H9 (cell line): ENCODE measurements around the gene UBE2D3. TPM values are rescaled to one million over a fixed set of nuclear protein-coding genes. Genes with fewer than 3 reads are reported as not detected.
A peak's percentile ranks its signal among the peaks of the same experiment; 100 is the strongest.

Experiments used
- DNase-seq: peaks from one replicate; pipeline ENCODE4 v3.0.0-alpha.2; 2017
- H2AFZ ChIP-seq: one replicate; pipeline ENCODE4 v1.6.1; 2013; ENCODE audit warnings: mild to moderate bottlenecking, low read length, control low read depth, moderate library complexity
- H2AK5ac ChIP-seq: 2 replicates; pipeline ENCODE4 v1.6.1; 2013; ENCODE audit warnings: low read length, control low read depth, mixed read lengths; ENCODE audit not compliant: insufficient read length
- H2BK120ac ChIP-seq: one replicate; pipeline ENCODE4 v1.6.1; 2013; ENCODE audit warnings: low read depth, mild to moderate bottlenecking, low read length, control low read depth, inconsistent platforms; ENCODE audit not compliant: poor library complexity, severe bottlenecking
- H2BK12ac ChIP-seq: 2 replicates; pipeline ENCODE4 v1.6.1; 2013; ENCODE audit warnings: low read length, control low read depth, mixed read lengths, low read depth; ENCODE audit not compliant: insufficient read length
- H2BK15ac ChIP-seq: 2 replicates; pipeline ENCODE4 v1.6.1; 2013; ENCODE audit warnings: low read depth, low read length, control low read depth
- H2BK20ac ChIP-seq: one replicate; pipeline ENCODE4 v1.6.1; 2013; ENCODE audit warnings: low read depth, mild to moderate bottlenecking, low read length, control low read depth, inconsistent platforms; ENCODE audit not compliant: poor library complexity, severe bottlenecking
- H2BK5ac ChIP-seq: 2 replicates; pipeline ENCODE4 v1.6.1; 2013; ENCODE audit warnings: low read length, control low read depth, mixed read lengths; ENCODE audit not compliant: insufficient read length
- H3K14ac ChIP-seq: 2 replicates; pipeline ENCODE4 v1.6.1; 2013; ENCODE audit warnings: low read length, control low read depth; ENCODE audit not compliant: insufficient read depth
- H3K18ac ChIP-seq: 2 replicates; pipeline ENCODE4 v1.6.1; 2013; ENCODE audit warnings: low read depth, mild to moderate bottlenecking, mixed read lengths, low read length, control low read depth; ENCODE audit not compliant: insufficient read length
- H3K23ac ChIP-seq: 2 replicates; pipeline ENCODE4 v1.6.1; 2013; ENCODE audit warnings: low read length, control low read depth, mixed read lengths, low read depth; ENCODE audit not compliant: insufficient read length
- H3K23me2 ChIP-seq: 2 replicates; pipeline ENCODE4 v1.6.1; 2013; ENCODE audit warnings: low read depth, mild to moderate bottlenecking, mixed read lengths, low read length, control low read depth; ENCODE audit not compliant: insufficient read length, poor library complexity, severe bottlenecking
- H3K27ac ChIP-seq: 2 replicates; pipeline ENCODE4 v1.5.1; 2013; ENCODE audit warnings: low read length, control low read depth, mixed read lengths, low read depth; ENCODE audit not compliant: insufficient read length
- H3K27me3 ChIP-seq: 2 replicates; pipeline ENCODE4 v1.6.1; 2013; ENCODE audit warnings: low read length, control low read depth, inconsistent platforms; ENCODE audit not compliant: insufficient read depth
- H3K4ac ChIP-seq: 2 replicates; pipeline ENCODE4 v1.6.1; 2013; ENCODE audit warnings: low read depth, mild to moderate bottlenecking, control low read depth, inconsistent platforms, low read length, moderate library complexity
- H3K4me1 ChIP-seq: 2 replicates; pipeline ENCODE4 v1.6.1; 2013; ENCODE audit warnings: low read length, control low read depth, inconsistent platforms; ENCODE audit not compliant: insufficient read depth
- H3K4me2 ChIP-seq: 2 replicates; pipeline ENCODE4 v1.6.1; 2013; ENCODE audit warnings: low read length, control low read depth, mixed read lengths; ENCODE audit not compliant: insufficient read length, insufficient read depth
- H3K56ac ChIP-seq: 2 replicates; pipeline ENCODE4 v1.6.1; 2013; ENCODE audit warnings: low read depth, mild to moderate bottlenecking, mixed read lengths, low read length, control low read depth; ENCODE audit not compliant: insufficient read length
- H3K79me1 ChIP-seq: 2 replicates; pipeline ENCODE4 v1.6.1; 2013; ENCODE audit warnings: low read depth, mild to moderate bottlenecking, moderate library complexity, low read length, control low read depth, inconsistent platforms; ENCODE audit not compliant: insufficient read depth, poor library complexity, severe bottlenecking
- H3K79me2 ChIP-seq: 2 replicates; pipeline ENCODE4 v1.6.1; 2013; ENCODE audit warnings: low read length, control low read depth, inconsistent platforms; ENCODE audit not compliant: insufficient read depth
- H3K9ac ChIP-seq: 2 replicates; pipeline ENCODE4 v1.6.1; 2013; ENCODE audit warnings: low read length, control low read depth, mixed read lengths; ENCODE audit not compliant: insufficient read length; ENCODE audit errors: extremely low read depth
- H3K9me3 ChIP-seq: one replicate; pipeline ENCODE4 v1.6.1; 2013; ENCODE audit warnings: low read depth, low read length, inconsistent platforms; ENCODE audit not compliant: control insufficient read depth
- H3T11ph ChIP-seq: one replicate; pipeline ENCODE4 v1.6.1; 2013; ENCODE audit warnings: mild to moderate bottlenecking, low read length, control low read depth, inconsistent platforms
- H4K20me1 ChIP-seq: one replicate; pipeline ENCODE4 v1.6.1; 2013; ENCODE audit not compliant: control insufficient read depth, insufficient read length, insufficient read depth
- H4K5ac ChIP-seq: 2 replicates; pipeline ENCODE4 v1.6.1; 2013; ENCODE audit warnings: low read depth, mild to moderate bottlenecking, mixed read lengths, low read length, control low read depth; ENCODE audit not compliant: insufficient read length
- H4K8ac ChIP-seq: replicated peaks from 2 replicates; pipeline ENCODE4 v1.6.1; 2013; ENCODE audit warnings: low read length, control low read depth, mixed read lengths, low read depth; ENCODE audit not compliant: insufficient read length
- H4K91ac ChIP-seq: 2 replicates; pipeline ENCODE4 v1.6.1; 2013; ENCODE audit warnings: low read depth, mild to moderate bottlenecking, moderate library complexity, mixed read lengths, low read length, control low read depth; ENCODE audit not compliant: insufficient read length
- H3K27ac Mint-ChIP-seq, 3 experiments: 2 replicates in 2 of 3; 3 replicates in 1 of 3; pipeline ENCODE4 v1.8.0; 2020 to 2021; ENCODE audit warnings: mixed read lengths in 3 of 3, mild to moderate bottlenecking in 1 of 3, moderate library complexity in 1 of 3
- H3K27me3 Mint-ChIP-seq: 2 replicates; pipeline ENCODE4 v1.8.0; 2021; ENCODE audit warnings: low read depth, mild to moderate bottlenecking, moderate library complexity, mixed read lengths
- H3K36me3 Mint-ChIP-seq, 3 experiments: 2 replicates in 2 of 3; 3 replicates in 1 of 3; pipeline ENCODE4 v1.8.0; 2020 to 2021; ENCODE audit warnings: low read depth in 3 of 3, mixed read lengths in 3 of 3; ENCODE audit not compliant: insufficient read depth in 1 of 3
- H3K4me1 Mint-ChIP-seq, 2 experiments: 2 replicates each; pipeline ENCODE4 v1.8.0; 2020; ENCODE audit warnings: mixed read lengths in 2 of 2
- H3K4me3 Mint-ChIP-seq, 2 experiments: 2 replicates in 1 of 2; 3 replicates in 1 of 2; pipeline ENCODE4 v1.8.0; 2020 to 2021; ENCODE audit warnings: mild to moderate bottlenecking in 2 of 2, mixed read lengths in 2 of 2, moderate library complexity in 1 of 2
- H3K9me3 Mint-ChIP-seq, 2 experiments: 2 replicates in 1 of 2; 3 replicates in 1 of 2; pipeline ENCODE4 v1.8.0; 2020; ENCODE audit warnings: mild to moderate bottlenecking in 2 of 2, mixed read lengths in 2 of 2, moderate library complexity in 1 of 2
- CTCF ChIP-seq: fragments of 200-600 bp; sonication (generic); conservative IDR thresholded peaks from 3 replicates; pipeline ENCODE4 v1.8.0; 2021; ENCODE audit warnings: antibody characterized with exemption, mild to moderate bottlenecking
- WGBS: extraction: QIAGEN DNeasy Blood & Tissue Kit; methylation state at CpG from one replicate; pipeline ENCODE4 v1.1.7; 2013; ENCODE audit warnings: missing lambda C conversion rate, low lambda C conversion rate, mixed read lengths; ENCODE audit not compliant: insufficient read length; ENCODE audit errors: extremely low coverage; 5-methylcytosine and 5-hydroxymethylcytosine counted together
- long read RNA-seq: library from polyadenylated mRNA; unstranded; transcript quantifications from one replicate; pipeline ENCODE4 v2.0.0, GENCODE V29; 2020
- total RNA-seq: library from RNA; stranded (reverse); gene quantifications from 2 replicates; pipeline ENCODE4 v1.2.1, GENCODE V29; 2021

UBE2D3 gene
- 377 and 378 TPM in 2 replicates for total RNA-seq
- long read RNA-seq, full-length matches to known transcripts: 1,873 of 2,185 reads
- long read RNA-seq, partial matches to known transcripts: 186 of 2,185 reads
- long read RNA-seq, other reads (novel, unspliced or antisense): 126 of 2,185 reads

GRCh38 chr4:102826890-102827673 is at the start of gene UBE2D3:
UBE2D3 (minus strand) TSS chr4:102827551; CDS start chr4:102826508, 1,043 bp downstream.
- no CpG with 5 or more reads among the region's 73 CpGs for WGBS
- H3K23ac ChIP-seq: no peak within 1 kb of the TSS
- H3K4me1 ChIP-seq: no peaks in the 10 kb centered on the region; the same call in 1 of the 2 replicates
- peak within 1 kb of the TSS; percentile 91; the same call in 1 of the 2 replicates for H3K4ac ChIP-seq
- no peaks in the 10 kb centered on the region; a peak in 1 of 5 replicates for H3K9me3 Mint-ChIP-seq
- peak within 1 kb of the TSS; percentile 43 for H2BK5ac ChIP-seq
- peak; percentile 91 for DNase-seq
- TF ChIP-seq CTCF: no peak; the same call in 1 of the 3 replicates
- H2BK20ac ChIP-seq: no peak within 1 kb of the TSS
- H3K9me3 ChIP-seq: no peaks in the 10 kb centered on the region
- H3K18ac ChIP-seq: peak within 1 kb of the TSS; percentile 92
- H3K27me3 Mint-ChIP-seq: no peaks in the 10 kb centered on the region
- peak within 1 kb of the TSS; percentile 89 for H3K27ac ChIP-seq
- no peaks in the 10 kb centered on the region for H3K27me3 ChIP-seq
- H4K8ac ChIP-seq: peak within 1 kb of the TSS; percentile 8
- no peak within 1 kb of the TSS; a peak in 2 of 7 replicates for H3K27ac Mint-ChIP-seq
- peaks cover 43% of the 10 kb centered on the region; the same call in 1 of the 2 replicates for H3K79me2 ChIP-seq
- no peaks in the 10 kb centered on the region for H3K23me2 ChIP-seq
- H4K91ac ChIP-seq: peak within 1 kb of the TSS; percentile 97
- H2AFZ ChIP-seq: no peak within 1 kb of the TSS
- H3K14ac ChIP-seq: peak within 1 kb of the TSS; percentile 99
- peak within 1 kb of the TSS; percentile 21 for H4K5ac ChIP-seq
- H3K4me1 Mint-ChIP-seq: peaks cover 37 to 48% of the 10 kb centered on the region in 2 experiments
- peak within 1 kb of the TSS; percentile 85 for H2BK12ac ChIP-seq
- no peak within 1 kb of the TSS for H2AK5ac ChIP-seq
- peak within 1 kb of the TSS; percentile 96 for H2BK120ac ChIP-seq
- peak within 1 kb of the TSS; percentile 76 for H3K56ac ChIP-seq
- no peak within 1 kb of the TSS for H3K4me3 Mint-ChIP-seq
- peaks cover 3 to 17% (median 5%) of the 10 kb centered on the region in 3 experiments; a peak in 5 of 7 replicates for H3K36me3 Mint-ChIP-seq
- H3K9ac ChIP-seq: peak within 1 kb of the TSS; percentile 93
- H4K20me1 ChIP-seq: peaks cover 2% of the 10 kb centered on the region
- no peak within 1 kb of the TSS for H3T11ph ChIP-seq
- no peaks in the 10 kb centered on the region for H3K79me1 ChIP-seq
- no peak within 1 kb of the TSS for H2BK15ac ChIP-seq
- peak within 1 kb of the TSS; percentile 73 for H3K4me2 ChIP-seq
